Limb (tissue), 2 donors: Measurements from ENCODE around the gene TRPC6.

Experiments
- DNase-seq, 2 donors: peaks; one replicate each; pipeline ENCODE4 v3.0.0-alpha.2; 2016; ENCODE audit errors: extremely low spot score in 2 of 2

The TRPC6 gene

DNA sequence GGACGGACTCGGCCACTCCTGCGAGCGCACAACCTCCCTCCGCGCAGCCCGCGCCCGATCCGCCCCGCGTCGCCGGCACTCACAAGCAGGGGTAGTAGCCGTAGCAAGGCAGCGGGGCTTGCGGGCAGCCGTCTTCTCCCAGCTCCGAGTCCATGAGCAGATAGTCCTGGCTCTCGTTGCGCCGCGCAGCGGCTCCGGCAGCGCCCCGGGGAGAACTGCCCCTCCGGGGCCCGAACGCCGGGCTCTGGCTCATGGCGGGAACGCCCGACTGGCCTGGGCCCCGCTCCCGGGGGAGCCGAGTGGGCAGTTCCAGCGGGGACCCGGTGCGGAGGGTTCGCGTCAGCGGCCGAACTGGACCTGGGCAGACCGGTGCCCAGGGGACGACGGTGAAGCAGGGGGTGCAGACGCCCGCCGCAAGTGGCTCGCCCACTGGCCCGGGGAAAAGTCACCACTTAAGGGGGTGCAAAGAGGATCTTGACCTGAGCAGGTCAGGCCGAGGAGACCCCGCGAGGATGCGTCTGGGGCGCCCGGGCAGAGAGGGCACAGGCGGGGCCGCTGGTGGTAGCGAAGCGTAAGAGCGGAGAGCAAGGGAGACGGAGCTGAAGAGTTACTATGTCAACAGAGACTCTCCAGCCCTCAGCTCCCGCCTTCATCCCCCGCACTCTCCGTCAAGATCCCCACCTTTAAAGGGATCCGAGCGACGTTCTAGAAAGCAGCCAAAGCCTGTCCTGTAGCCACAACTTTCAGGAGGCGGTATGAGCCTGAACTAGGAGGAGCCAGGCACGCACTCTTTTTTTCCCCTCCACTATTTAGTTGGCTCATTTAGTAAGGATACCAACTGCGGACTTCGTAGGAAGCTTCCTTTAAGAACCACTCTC, at the start of gene TRPC6:
Gene TRPC6 (minus strand): TSS at position 757 of the 878 bp plus-strand sequence. CDS start 504 bp downstream, at position 253.
- peak; percentile 25 to 63 for DNase-seq

DNA sequence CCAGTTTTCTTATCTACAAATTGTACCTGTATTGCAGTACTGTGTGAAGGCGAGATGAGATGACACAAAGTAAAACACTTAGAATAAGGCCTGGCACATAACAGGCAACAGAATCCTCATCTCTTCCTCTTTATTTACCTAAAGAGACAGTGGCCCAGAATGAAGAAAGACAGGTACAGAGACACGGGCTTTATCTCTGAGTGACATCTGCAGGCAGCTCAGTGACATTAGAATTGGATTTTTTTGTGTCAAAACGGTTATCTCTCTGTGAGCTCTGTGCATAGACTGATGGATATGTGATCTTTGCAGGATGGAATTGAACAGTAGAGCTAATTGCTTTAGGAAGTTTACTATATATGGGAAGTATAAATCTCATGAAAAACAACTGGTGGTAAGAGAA, 36.2 kb upstream of the TRPC6 start:
- no peak for DNase-seq

DNA sequence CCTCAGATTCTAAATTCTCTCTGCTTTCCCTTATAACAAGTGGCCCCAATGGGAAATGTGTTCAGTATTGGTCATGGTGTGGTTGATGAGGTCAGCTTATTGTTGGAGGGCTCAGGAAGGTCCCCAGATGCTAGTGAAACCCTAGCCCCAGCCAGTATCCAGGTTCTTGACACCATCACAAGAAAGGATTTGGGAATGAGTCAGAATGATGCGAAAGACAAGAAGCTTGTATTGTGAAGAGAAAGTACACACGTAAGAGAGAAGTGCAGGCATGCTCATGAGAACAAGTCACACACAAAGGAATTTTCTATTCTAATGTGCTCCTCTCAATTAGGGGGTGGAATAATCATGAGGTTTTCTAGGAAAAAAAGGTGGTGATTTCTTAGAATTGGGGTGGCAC, 34.9 kb upstream of the TRPC6 start:
- no peak for DNase-seq

DNA sequence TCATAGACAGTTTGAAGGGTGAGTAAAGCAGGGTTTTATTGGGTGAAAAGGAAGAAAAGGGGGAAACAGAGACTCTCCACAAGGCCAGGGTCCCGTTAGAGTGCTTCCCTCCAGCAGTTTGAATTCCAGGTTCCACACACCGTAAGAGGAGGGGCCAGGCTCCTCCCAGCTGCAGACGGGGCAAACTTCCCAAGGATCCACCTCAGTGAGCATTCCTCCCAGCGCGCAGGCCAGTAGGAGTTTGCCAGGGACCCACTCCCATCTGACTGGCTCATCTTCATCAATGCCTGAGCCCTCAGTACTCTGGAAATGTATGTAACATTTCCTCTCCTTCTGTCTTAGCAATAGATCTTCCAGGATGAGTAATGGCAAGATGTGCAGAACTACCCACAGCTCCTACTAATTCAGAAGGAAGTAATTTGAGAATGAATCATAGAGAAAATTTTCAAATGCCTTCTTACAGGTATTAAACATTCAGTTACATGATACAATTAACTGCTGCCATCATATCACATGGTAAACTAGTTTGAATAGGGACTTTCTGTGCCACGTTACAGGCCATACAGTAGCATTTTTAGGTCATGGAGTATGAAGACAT, 34.0 kb upstream of the TRPC6 start:
- no peak for DNase-seq

DNA sequence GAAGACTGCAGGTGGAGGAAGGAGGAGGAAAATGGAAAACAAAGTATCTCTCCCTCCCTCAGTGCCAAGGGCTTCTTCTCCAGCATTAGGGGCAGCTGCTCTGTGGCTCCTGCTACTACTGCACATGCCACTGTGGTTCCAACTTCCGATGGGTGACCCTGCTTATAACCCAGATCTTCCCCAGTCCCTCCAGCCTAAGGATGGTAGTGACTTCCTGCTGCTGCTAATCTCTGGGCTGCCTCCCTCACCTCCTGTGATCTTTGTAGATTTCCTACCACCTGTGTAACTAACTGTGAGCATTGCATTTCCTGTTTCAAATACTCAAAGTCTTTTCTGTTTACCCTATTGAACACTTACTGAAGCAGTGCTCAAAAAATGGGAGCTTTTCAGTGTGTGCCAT, 28.7 kb upstream of the TRPC6 start:
- no peak for DNase-seq

DNA sequence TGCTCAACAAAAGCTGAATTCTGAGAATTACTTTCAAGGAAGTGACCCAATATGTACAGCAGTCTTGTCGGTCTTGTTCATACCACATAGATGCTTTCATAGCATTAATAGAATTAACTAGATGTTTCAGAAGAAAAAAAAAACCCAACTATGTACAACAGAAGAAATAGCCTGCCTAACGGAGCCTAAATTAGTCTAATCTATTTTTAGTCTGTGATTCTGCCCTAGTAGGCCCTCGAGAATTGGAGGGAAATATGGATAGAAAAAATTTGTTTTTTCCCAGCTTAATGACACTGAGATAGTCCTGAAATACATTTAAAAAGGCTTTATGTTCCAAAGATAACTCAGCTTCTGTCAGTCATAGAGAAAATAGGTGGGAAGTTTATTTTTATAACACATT, 17.1 kb upstream of the TRPC6 start:
- DNase-seq: no peak

DNA sequence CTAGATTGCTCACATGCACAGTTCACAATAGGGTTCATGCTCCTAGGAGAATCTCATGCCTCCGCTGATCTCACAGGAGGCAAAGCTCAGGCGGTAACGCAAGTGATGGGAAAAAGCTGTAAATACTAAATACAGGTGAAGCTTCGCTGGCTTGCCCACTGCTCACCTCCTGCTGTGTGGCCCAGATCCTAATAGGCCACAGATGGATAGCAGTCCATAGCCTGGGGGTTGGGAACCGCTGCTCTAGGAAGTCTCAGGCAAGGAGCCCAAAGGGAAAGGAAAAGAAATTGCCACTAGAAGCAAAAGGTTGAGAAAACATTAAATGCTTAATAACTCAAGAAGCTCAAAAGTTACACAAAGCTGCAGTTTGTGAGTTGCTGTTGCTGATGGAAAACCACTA, 3.2 kb upstream of the TRPC6 start:
- no peak for DNase-seq

DNA sequence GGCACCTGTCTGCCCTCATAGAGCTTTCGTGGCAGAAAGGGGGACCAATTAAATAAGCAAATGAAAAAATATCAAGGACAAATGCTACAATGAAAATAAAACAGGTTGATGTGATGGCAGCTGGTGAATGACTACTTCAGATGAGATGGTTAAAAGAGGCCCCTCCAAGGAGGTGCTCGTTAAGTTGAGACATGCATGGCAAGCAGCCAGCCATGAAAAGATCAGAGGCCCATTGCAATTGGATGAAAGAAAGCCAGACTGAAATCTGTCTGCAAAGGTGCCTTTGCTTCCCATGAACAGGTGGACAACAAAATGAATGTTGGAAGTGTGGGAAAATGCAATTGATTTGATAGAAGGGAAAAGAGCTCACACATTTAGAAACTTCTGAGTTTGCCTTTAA, 848 bp upstream of the TRPC6 start:
- no peak for DNase-seq

DNA sequence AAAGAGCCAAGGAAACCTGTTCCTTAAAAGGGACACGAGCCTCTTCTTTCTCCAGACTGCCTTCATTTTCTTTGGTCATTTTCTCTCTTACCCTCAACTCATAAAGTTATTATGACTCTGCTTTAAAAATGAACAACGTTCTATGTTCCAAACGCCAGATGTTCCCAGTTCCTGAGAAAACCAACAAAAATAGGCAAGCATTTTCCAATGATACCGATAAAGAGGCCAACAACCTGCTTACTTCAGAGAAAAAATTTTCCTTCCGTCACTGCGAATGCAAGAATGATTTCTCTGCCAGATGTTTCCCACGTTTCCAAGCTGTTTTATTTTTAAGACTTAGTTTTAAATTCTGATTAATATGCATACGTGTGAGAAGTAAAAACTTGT, 315 bp upstream of the TRPC6 start:
- no peak for DNase-seq

DNA sequence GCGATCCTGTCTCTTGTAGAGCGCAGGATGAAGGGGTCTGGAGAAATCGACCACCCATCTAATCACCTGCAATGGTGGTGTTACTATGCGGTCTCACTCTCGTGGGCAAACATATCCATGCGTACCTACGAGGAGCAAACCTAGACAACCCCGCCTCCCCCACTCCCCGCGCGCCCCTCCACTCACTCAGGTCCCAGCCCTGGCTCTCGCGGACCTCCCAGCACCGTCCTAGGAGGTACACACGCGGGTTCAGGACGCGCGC, 887 bp downstream of the TRPC6 start:
- no peak for DNase-seq

DNA sequence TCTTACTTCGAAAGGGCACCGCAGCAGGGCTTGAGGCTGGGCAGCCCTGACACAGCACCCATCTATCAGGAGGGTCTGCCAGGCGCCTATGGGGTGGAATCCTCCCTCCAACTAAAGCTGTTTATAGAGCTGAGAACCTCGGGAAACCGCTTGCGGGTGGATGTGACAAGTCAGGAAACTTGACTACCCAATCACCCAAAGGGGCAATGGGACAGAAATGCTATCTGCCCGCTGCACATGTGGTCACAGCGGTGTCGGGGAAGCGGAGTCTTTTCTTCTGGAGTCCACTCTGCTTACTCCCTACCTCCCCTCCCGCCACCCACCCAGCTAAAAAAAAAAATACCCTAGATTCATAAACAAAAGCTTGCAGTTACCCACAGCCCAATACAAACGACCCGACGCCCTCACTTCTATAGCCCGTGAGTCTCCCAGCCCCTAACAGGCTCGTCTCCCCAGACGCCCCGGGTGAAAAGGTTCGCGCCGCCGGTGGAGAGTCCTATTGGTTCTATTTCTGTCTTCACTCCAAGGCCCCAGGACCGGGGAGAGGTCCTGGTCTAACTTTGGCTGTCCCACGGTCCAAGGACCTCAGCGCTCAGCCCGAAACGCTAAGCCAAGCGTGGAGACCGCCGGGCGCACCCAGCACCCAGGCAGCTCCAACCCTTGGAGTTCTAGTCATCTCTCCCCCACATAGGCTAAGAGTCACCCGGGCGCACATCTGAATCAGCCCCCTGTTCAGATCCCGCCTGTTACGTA, 1.4 kb downstream of the TRPC6 start:
- DNase-seq: peak in 1 of 2 donors; percentile 48

DNA sequence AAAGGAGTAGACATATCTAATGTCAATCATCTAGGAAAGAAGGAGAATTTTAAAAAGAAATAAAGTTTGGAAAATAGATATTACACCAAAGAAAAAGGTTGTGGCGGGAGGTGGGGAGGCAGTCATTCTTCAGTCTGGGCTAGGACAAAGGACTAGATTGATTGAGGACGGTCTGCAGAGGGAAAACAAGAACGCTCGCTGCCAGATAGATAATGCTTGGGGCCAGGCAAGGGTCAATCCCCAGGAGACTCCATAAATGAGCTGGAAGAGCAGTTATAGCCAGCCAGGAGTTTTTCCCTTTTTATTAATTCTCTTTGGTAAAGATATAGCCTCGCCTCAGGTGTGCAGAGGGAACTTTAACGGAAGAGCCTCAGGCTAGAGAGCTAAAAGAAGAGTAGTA, 6.3 kb downstream of the TRPC6 start:
- no peak for DNase-seq

DNA sequence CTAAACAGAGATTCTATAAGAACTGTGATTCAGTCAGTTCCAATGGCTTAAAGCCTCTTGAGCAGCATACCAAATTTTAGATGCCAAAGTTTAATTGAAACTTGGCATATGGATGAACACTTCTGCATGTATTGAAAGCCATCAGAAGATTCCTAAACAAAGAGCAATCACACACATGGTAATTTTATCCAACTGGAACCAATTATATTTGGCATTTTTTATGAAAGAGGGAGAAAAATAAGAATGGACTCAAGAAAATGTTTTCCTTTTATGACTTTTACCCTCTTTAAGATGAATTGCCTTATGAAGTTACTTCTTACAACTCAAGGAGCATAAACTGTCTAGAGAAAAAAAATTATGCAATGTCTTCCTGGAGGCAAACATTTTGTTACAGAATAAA, 7.4 kb downstream of the TRPC6 start:
- DNase-seq: no peak

DNA sequence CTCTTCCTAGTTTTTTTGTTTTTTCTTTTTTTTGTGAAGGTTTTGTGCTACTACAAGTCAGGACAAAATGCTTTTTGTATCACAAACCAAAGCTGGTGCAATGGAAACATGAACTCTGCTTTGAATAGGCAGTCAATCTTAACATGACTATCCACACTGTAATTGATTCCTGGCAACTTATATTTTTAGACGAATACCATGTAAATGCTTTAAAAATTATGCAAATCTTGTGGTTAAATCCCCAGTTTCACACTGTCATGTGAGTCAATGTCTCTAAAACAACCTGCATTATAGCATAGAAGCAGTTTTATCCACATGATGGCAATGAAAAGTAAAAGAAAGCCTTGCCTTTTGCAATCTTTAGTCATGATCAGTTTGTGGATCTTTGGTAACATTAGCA, 8.9 kb downstream of the TRPC6 start:
- no peak for DNase-seq

DNA sequence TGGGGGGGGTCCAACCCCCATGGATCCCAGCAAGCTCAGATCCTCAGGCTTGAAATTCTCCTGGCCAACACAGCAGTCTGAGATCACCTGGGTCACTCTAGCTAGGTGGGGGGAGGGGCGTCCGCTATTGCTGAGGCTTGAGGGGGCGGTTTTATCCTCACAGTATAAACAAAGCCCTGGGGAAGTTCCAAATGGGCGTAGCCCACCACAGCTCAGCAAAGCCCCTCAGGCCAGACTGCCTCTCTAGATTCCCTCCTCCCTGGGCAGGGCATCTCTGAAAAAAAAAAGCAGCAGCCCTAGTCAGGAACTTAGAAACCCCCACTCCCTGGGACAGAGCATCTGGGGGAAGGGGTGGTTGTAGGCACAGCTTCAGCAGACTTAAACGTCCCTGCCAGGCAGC, 16.7 kb downstream of the TRPC6 start:
- DNase-seq: no peak

DNA sequence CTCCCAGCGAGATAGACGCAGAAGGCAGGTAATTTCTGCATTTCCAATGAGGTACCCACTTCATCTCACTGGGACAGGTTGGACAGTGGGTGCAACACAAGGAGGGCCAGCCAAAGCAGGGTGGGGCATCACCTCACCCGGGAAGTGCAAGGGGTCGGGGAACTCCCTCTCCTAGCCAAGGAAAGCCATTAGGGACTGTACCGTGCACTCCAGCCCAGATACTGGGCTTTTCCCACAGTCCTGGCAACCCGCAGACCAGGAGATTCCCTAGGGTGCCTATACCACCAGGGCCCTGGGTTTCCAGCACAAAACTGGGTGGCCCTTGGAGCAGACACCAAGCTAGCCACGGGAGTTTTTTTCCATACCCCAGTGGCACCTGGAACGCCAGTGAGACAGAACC, 17.2 kb downstream of the TRPC6 start:
- DNase-seq: no peak

DNA sequence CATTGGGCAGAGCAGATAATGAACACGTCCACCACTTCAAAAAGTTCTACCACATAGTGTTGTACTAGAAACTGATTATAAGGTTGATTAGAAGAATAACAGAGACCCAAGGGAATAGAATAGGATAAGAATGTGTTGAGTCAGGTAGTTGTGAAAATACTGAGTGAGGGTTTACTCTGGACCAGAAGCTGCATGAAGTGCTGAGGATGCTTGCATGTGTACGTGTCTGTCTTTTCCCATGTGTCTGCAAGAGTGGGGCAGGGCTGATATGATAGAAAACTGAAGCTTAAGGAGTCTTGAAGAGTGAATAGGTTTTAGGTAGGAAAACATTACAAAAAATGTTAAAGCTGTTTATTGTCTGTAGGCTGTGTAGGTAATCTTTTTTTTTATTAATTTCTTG, 20.6 kb downstream of the TRPC6 start:
- DNase-seq: no peak

DNA sequence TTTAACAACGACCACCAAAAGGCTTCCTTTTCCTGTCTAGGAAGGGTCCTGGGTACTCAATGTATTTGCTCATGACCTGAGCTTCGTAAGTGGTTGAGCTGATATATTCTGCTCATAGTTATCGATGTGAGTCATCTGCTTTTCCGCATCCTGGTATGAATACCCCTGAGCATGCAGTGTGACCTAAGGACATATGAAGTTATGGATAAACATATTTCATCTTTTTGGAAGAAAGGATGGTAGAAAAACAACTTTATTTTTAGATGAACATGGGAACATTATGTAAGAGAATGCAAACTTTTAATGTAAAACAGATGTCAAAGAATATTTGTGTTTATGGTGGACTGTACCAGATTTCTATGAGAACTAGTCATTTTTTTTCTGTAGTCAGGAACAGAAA, 28.4 kb downstream of the TRPC6 start:
- DNase-seq: peak in 1 of 2 donors; percentile 26

DNA sequence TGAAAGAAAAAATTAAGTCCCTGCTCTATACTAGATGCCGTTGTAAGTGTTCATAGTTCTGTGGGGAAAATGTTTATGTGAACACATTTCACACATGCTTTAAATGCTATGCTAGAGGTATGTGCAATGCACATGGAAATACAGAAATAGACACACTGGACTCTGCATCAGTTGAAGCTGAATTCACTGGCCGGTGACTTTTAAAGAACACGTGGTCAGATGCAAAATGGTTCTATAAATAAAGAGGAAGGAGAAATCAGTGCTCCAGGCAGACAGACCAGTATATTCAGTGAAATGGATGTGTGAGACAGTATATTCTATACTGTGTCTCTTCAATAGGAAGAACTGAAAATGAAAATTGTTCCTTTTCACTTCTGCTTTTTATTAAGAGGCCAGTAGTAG, 29.9 kb downstream of the TRPC6 start:
- DNase-seq: no peak

DNA sequence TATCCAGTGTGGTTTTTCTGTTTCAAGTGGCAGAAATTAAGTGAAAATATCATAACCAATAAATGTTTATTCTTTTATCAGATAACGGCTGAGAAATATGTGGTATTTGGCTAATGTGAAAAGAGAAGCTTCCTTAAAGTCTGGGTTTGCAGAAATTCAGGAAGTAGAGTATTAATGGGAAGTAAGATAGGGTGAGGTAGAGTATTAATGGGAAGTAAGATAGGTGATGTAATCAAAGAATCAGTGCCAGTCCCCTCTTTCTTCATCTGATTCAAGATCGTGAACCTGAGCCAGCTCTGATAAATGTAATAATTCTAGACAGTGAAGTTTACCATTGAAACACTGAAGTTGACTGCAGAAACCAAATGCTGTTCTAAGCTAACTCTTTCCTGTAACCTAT, 30.9 kb downstream of the TRPC6 start:
- no peak for DNase-seq

DNA sequence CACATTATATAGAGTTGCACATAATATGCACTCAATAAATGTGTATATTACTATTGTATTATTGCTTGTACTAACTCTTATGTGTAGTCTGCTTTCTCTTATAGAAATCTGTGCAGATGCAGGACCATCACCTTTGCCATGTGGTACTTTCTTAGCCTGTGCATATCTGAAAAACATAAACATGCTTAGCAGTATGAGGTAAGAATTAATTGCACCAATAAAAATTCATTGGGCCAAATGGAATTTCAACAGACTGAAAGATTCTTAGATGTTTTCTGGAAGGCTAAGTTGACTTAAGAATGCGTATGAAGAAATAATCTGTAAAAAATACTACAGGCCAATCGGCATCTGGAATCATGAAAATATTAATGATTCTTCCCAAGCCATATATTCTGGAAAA, 55.3 kb downstream of the TRPC6 start:
- DNase-seq: no peak

DNA sequence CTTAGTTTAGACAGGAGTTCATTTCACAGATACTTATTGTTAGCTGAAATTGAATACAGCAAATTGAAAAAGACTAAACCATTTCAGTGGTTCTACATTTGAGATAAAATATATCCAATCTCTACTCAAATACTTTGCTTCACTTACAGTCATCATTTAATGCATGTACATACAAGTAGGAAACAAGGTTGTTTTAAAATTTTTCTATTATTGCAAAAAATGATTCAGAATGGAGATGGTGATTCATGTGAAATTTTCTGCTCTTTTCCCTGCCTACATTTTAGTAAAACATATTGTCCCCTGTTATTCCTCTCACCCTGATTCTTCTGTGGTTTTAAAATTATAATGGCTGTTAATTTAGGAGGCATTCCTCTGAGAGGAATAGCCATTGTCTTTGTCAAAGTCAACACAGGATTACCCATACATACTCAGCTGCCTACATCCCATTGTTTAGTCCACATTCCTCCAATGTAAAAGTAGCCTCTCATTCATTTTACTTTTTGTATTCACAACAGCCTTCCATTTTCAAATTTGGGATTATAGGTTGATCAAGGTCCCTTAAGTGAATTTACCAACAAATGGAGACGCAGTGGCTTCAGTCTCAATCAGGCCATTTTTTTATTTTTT, 60.1 kb downstream of the TRPC6 start:
- no peak for DNase-seq
